ENCODE results near the gene AGRN.
"Not testable (repeated sequence)": the region's sequence is repeated elsewhere in the genome, so short reads cannot be mapped to it uniquely, and the experiment has no call there.

AGRN gene

GRCh38 chr1:1065265-1065939 is 45.5 kb downstream of the AGRN start:
- no peak for DNase-seq (ENCODE audit: low read depth in 2 of 3, low spot score in 2 of 3)

GRCh38 chr1:1065940-1066304 is 46.0 kb downstream of the AGRN start:
- not testable (repeated sequence) for DNase-seq (ENCODE audit: low read depth in 2 of 3, low spot score in 2 of 3)

GRCh38 chr1:1066403-1067283 is 46.7 kb downstream of the AGRN start:
- no peak for DNase-seq (ENCODE audit: low read depth in 2 of 3, low spot score in 2 of 3)

- DNase-seq (ENCODE audit: low read depth in 2 of 3, low spot score in 2 of 3) = no peak
These were observed 47.5 kb downstream of the AGRN start for GRCh38 chr1:1067284-1067859.

GRCh38 chr1:1067860-1068516 is 48.1 kb downstream of the AGRN start:
- no peak for DNase-seq (ENCODE audit: low read depth in 2 of 3, low spot score in 2 of 3)

GRCh38 chr1:1068517-1069055 is 48.7 kb downstream of the AGRN start:
- DNase-seq (ENCODE audit: low read depth in 2 of 3, low spot score in 2 of 3) = no peak

GRCh38 chr1:1069056-1069710 is 49.3 kb downstream of the AGRN start:
- peak; percentile 77 to 95 (median 88) for DNase-seq (ENCODE audit: low read depth in 2 of 3, low spot score in 2 of 3)

- no peak for DNase-seq (ENCODE audit: low read depth in 2 of 3, low spot score in 2 of 3)
These were observed 50.1 kb downstream of the AGRN start for GRCh38 chr1:1069711-1070676.

- no peak for DNase-seq (ENCODE audit: low read depth in 2 of 3, low spot score in 2 of 3)
These were observed 51.8 kb downstream of the AGRN start for GRCh38 chr1:1071486-1072298.

- no peak for DNase-seq (ENCODE audit: low read depth in 2 of 3, low spot score in 2 of 3)
These were observed 52.5 kb downstream of the AGRN start for GRCh38 chr1:1072299-1072848.

- no peak for DNase-seq (ENCODE audit: low read depth in 2 of 3, low spot score in 2 of 3)
These were observed 53.2 kb downstream of the AGRN start for GRCh38 chr1:1072849-1073742.

- DNase-seq (ENCODE audit: low read depth in 2 of 3, low spot score in 2 of 3) = no peak
These were observed 54.0 kb downstream of the AGRN start, which contains the start of gene RNF223 for GRCh38 chr1:1073743-1074587. Gene RNF223, minus strand, starts transcription at chr1:1074306. Its CDS starts 1,740 bp downstream, at chr1:1072566.

- no peak for DNase-seq (ENCODE audit: low read depth in 2 of 3, low spot score in 2 of 3)
These were observed 54.8 kb downstream of the AGRN start for GRCh38 chr1:1074631-1075147.

- DNase-seq (ENCODE audit: low read depth in 2 of 3, low spot score in 2 of 3) = no peak
These were observed 55.4 kb downstream of the AGRN start for GRCh38 chr1:1075148-1075935.

- not testable (repeated sequence) for DNase-seq (ENCODE audit: low read depth in 2 of 3, low spot score in 2 of 3)
These were observed 57.5 kb downstream of the AGRN start for GRCh38 chr1:1077396-1077795.

Measured in activated CD8-positive, alpha-beta memory T cell treated with anti-CD3 and anti-CD28 coated beads for 48 hours (primary cell).